GM19240 (cell line): ENCODE measurements around the gene DNAAF5.

Experiments used
- DNase-seq: peaks from one replicate; pipeline ENCODE4 v3.0.0; 2011; ENCODE audit warnings: low spot score; ENCODE audit not compliant: insufficient read length

The DNAAF5 gene

GRCh38 chr7:706721-707120 is 19.8 kb upstream of the DNAAF5 start:
- no peak for DNase-seq

- no peak for DNase-seq
These were observed 19.1 kb upstream of the DNAAF5 start for GRCh38 chr7:707296-708000.

GRCh38 chr7:710161-710560 is 16.3 kb upstream of the DNAAF5 start:
- no peak for DNase-seq

- no peak for DNase-seq
These were observed 15.2 kb upstream of the DNAAF5 start for GRCh38 chr7:711093-711921.

- DNase-seq: no peak
These were observed 14.5 kb upstream of the DNAAF5 start for GRCh38 chr7:711922-712380.

- no peak for DNase-seq
These were observed 13.9 kb upstream of the DNAAF5 start for GRCh38 chr7:712381-713138.

GRCh38 chr7:713139-713457 is 13.4 kb upstream of the DNAAF5 start:
- DNase-seq: no peak

- no peak for DNase-seq
These were observed 12.8 kb upstream of the DNAAF5 start for GRCh38 chr7:713488-714230.

GRCh38 chr7:714251-714671 is 12.2 kb upstream of the DNAAF5 start:
- no peak for DNase-seq

- no peak for DNase-seq
These were observed 10.3 kb upstream of the DNAAF5 start for GRCh38 chr7:716222-716621.

GRCh38 chr7:716636-717035 is 9.9 kb upstream of the DNAAF5 start:
- DNase-seq: no peak

- no peak for DNase-seq
These were observed 4.8 kb upstream of the DNAAF5 start for GRCh38 chr7:721619-722248.

- DNase-seq: no peak
These were observed 3.0 kb upstream of the DNAAF5 start for GRCh38 chr7:723541-723940.

GRCh38 chr7:724298-724697 is 2.2 kb upstream of the DNAAF5 start:
- no peak for DNase-seq

GRCh38 chr7:725223-726005 is 1.1 kb upstream of the DNAAF5 start:
- DNase-seq: no peak

GRCh38 chr7:726854-727103 is 280 bp downstream of the DNAAF5 start:
- DNase-seq: no peak

GRCh38 chr7:727104-727805 is 756 bp downstream of the DNAAF5 start, which contains the start of gene PRKAR1B:
TSS of gene PRKAR1B (minus strand) at chr7:727281. CDS start at chr7:711505, 15,776 bp downstream.
- peak; percentile 51 for DNase-seq

- DNase-seq: no peak
These were observed 1.4 kb downstream of the DNAAF5 start for GRCh38 chr7:727806-728460.

GRCh38 chr7:728602-729001 is 2.1 kb downstream of the DNAAF5 start:
- no peak for DNase-seq
